Right renal cortex interstitium (tissue), 3 donors: ENCODE measurements around the gene RGS17. TPM values are rescaled to one million over a fixed set of nuclear protein-coding genes. Genes with fewer than 3 reads are reported as not detected.
"Not testable (repeated sequence)": the region's sequence is repeated elsewhere in the genome, so short reads cannot be mapped to it uniquely, and the experiment has no call there.

ENCODE experiments used
- DNase-seq, 3 donors: peaks; one replicate each; pipeline ENCODE4 v3.0.0-alpha.2; 2013; ENCODE audit warnings: low read depth in 3 of 3, low spot score in 2 of 3
- polyA plus RNA-seq, 3 donors: library from polyadenylated mRNA; unstranded; fragments of 120-200 nt; gene quantifications; one replicate each; pipeline ENCODE4 v1.2.1, GENCODE V29; 2013; ENCODE audit not compliant: insufficient read length in 3 of 3

Gene RGS17
- polyA plus RNA-seq, 3 donors = 2.2 to 2.7 (median 2.4) TPM

DNA sequence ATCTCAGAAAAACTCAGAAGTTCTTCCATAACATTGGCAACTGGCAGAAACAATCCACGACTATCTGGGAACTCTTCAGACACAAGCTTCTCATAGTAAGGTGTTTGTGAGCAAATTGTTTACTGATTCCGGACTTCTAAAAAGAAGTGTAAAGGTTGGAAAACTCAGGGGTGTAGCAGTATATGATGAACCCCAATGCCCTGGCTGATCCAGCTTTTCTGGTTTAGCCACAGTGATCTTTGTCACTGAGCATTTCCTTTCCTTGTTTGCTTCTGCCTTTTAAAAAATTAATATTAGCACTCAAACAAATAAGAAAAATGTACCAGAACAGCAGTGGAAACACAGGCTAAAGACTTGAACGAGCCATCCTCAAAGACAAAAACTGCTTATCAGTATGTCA is 4.9 kb downstream of the RGS17 start:
- no peak for DNase-seq

DNA sequence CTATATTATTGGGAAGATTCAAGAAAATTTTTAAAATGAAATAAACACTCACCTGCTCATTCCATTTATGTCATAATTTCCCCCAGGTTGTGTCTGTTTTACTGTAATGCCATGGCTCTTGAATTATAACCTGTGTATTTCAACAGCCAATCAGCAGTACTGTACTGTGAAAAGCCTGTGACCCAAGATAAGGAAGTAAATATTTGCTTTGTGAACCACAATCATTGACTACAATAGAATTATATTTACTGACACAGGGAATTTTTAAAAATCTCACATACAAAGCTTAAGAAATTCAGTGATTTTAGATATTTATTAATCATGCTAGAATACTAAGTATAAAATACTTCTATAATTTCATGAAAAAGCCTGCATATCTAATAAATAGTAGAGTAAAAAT is 6.0 kb downstream of the RGS17 start:
- DNase-seq = no peak

GRCh38 chr6:153123801-153124200 is 7.3 kb downstream of the RGS17 start:
- DNase-seq = no peak

GRCh38 chr6:153121311-153121710 is 9.8 kb downstream of the RGS17 start:
- no peak for DNase-seq

DNA sequence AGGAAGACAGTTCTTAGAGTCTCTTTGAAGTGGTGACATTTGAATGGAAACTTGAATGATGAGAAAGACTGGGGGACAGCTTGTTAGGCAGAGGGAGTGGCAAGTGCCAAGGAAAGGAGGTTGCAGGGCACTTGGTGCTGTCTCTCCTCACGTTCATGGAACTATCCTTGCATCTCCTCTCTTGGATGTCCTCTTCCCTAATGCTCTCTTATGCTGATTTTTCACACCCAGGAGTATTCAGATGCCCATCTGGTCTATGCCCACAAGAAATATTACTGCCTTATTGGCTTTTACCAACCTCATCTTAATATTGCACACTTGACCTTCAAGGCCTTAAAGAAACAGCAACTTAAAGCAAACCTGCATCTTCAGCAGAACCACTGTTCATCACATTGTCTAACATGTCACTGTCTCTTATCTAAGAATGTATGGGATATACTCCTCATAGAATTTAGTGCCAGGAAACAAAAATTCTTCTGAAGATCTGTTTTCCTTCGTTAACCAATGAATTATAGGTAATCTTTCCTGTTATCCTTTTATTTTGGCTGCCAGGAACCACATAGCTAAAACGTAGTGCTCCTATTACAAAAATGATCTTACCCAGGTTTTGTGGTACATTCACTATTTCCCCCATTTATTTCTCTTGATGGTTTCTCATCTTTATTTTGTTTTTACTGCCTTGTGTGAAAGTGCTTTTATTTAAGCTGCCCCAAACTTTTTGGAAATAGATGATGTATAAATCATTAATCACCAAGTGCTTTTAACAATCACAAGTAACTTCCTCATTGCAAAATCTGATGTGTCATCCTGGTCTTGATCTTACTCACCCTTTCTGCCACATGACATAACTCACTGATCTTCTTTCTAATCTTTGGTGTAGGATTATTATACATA is 12.8 kb downstream of the RGS17 start:
- no peak for DNase-seq

- not testable (repeated sequence) for DNase-seq
Measured at GRCh38 chr6:153111082-153111481, 20.0 kb downstream of the RGS17 start.

DNA sequence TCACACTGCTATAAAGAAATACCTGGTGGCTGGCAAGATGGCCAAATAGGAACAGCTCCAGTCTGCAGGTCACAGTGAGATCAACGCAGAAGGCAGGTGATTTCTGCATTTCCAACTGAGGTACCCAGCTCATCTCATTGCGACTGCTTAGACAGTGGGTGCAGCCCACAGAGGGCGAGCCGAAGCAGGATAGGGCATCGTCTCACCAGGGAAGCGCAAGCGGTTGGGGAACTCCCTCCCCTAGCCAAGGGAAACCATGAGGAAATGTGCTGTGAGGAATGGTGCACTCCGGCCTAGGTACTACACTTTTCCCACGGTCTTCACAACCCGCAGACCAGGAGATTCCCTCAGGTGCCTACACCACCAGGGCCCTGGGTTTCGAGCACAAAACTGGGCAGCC is 20.5 kb downstream of the RGS17 start:
- DNase-seq = not testable (repeated sequence)

DNA sequence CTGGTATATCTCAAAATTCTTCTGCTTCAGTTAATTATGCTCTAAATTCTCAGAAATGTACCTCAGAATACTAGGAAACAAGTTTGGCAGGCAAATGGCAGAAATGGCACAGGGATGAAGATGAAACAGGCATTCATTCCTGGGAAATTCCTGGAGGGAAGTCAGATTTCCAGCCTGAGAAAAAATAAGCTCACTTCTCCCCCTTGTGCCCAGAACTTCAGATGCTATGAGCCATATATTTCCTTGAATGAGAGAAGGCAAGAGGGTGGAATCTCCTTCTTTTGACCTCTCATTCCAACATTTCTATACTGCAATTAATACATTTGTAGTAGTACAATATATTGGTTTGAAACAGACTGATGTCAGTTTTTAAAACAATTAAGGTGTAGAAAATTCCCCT is 22.8 kb downstream of the RGS17 start:
- no peak for DNase-seq

DNA sequence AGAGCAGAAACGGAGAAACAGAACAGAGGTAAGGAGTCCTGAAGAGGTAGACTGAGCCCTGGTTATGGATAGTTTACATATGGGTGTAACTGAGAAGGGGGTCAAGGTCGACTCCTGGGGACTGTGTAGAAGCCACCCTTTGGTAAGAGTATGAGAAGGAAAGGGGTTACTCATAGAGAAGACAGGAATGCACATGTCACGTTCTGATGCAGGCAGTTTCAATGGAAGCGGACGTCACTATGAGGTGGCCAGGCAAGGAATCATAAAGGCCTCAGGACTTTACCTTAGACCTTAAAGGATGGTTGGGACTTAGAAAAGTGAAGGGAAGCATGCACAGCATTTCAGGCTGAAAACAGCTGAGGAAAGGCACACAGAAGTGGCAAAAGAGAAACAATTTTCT is 25.1 kb downstream of the RGS17 start:
- DNase-seq = no peak

- DNase-seq = no peak
Measured at GRCh38 chr6:153104220-153104619, 26.9 kb downstream of the RGS17 start.

DNA sequence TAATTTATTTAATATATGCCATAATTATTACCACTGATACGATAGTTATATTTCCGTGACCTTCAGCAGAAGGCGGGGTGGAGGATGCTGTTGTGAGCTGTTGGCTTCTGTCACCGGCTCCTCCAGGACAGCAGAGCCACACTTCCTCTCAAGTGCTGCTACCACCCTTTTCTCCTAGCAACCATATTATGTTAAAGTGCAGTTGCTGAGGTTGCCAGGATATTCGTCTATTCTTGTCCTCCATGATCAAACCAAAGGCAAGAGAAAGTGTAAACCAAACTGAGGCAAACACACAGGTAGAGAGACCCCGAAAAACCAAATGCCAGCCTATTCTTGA is 27.8 kb downstream of the RGS17 start:
- DNase-seq = no peak

DNA sequence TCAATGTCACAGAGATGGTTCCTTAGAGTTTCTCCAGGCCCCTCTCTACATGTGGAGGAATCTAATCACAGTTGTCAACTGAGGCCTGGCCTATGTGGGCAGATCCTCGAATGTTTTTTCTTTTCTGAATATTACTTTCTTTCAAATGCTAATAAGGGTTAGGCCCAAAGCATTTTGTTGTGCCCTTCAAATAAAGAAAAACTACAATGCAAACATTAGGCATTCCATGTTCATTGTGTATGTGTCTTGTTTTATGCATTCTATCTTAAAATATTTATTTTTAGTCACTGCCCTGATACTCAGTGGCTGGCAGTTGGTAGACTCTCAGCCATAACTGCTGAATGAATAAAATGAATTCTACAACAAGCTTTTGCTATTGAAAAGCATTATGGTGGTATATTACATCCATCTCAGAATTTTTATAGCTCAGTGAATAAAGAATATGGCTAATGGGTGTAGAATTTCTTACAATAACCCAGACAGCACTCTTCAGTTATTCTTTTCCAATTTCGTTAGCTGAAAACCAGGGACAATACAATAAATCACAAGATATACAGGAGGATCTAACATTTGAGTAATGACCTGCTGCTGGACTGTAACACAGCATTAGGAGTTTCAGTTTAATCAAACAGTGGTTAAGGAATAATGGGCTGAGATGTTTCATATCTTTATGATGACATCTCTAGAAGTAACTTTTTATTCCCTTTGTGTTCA is 28.3 kb downstream of the RGS17 start:
- no peak for DNase-seq

- no peak for DNase-seq
Measured at GRCh38 chr6:153101461-153101860, 29.6 kb downstream of the RGS17 start.

DNA sequence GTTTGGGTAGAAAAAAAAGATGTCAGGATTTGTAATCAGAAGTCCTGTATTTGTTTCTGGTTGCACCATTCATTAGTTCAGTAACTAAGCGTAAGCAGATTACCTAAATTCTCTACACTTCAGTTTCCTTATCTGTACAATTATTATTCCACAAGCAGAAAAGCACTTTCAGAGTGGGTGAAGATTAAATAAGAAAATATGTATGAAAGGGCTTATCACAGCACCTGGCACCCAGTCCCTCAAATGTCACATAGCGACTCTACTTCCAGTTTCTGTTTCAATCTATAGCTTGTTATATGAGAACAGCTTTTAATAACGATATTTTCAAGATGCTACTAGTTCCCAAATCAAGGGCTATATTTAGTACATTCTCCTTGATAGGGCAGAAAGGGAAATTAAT is 31.4 kb downstream of the RGS17 start:
- DNase-seq = no peak

GRCh38 chr6:153096792-153097191 is 34.3 kb downstream of the RGS17 start:
- DNase-seq = no peak

GRCh38 chr6:153096031-153096430 is 35.1 kb downstream of the RGS17 start:
- no peak for DNase-seq

DNA sequence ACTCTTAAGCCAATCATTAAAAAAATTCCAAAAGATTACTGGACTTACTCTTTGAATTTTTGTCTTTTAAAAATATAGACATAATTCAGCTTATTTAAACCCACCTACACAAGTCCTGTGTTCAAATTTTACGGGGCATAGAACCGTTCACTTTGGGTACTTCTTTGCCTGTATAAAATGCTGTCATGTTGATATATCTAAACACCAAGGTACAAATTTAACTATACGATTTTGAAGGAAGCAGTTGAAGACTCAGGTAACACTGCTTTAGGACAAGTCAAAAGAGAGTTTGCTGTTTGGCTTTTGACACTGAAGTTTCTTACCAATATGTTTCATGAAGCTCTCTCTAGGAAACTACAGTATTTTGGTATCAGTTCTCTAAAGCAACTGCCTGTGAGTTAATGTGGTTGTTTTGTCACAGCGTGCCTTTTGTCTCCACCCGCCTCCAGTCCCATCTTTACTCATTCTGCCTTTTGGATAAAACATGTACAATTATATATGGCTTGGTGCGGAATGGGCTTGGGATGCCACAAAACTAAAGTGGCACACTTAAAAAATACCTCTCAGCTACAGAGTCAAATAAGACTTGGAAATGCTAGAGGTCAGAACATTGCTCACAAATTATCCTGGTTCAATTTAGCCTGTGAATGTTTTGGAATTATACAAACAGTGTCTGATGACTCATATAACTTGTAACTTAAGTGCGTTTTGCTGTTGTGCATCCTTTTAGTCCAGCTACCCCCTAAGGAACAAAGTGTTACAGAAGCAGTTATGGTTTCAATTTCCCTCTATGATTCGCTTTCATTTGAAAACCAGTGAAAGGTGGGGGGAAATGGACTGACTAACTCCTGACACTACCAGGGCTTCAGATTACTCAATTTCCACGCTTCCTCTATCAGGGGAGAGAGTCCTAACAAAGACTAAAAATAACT is 38.7 kb downstream of the RGS17 start:
- no peak for DNase-seq

- DNase-seq = no peak
Measured at GRCh38 chr6:153090241-153090930, 40.7 kb downstream of the RGS17 start.

DNA sequence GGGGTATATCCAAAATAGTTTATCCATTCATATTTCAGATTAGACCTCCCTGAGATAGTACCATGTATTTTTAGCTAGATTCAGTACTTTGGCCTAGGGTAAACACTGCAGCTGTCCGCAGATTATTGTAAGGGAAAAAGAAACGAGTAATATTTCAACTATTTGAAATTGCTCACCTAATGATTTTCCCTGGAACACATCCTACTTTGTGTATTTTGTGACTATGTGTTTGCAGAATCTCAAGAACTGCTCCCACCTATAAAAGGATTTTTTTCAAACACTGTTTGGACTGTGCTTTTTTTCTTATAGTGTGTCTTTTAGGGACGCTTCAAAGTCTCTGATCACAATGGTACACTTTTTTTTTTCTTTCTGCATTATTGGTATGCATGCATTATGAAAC is 42.3 kb downstream of the RGS17 start:
- no peak for DNase-seq

DNA sequence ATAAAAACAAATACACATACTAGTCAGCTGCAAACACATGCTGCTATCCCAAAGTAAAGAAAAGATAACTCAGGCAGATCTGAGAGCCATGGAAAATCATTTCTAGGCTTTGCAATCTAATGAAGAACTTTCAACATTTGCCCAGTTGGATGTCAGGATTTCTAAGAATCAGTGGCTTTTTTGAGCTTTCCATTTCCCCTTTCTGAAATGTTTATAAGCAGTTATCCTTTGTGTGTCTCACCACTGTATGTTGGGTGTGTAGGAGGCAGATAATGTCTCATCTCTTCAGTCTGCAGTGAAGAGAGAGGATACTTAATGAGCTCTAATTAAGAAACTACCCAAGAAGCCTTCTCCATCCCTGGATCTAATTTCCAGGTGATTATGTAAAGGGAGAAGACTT is 43.6 kb downstream of the RGS17 start:
- DNase-seq = no peak
